GM21737 (cell line): ENCODE results near the gene CDC37L1.

Experiments
- ATAC-seq: cut with Tn5 transposase; IDR thresholded peaks from one replicate; pipeline ENCODE4 v1.9.1; 2021; ENCODE audit warnings: mild to moderate bottlenecking, moderate library complexity; ENCODE audit not compliant: unreplicated experiment

The CDC37L1 gene

GRCh38 chr9:4709380-4709779 lies 30.0 kb downstream of the CDC37L1 start:
- no peak for ATAC-seq

GRCh38 chr9:4713849-4714248 lies 34.5 kb downstream of the CDC37L1 start:
- no peak for ATAC-seq

GRCh38 chr9:4714266-4715016 lies 35.1 kb downstream of the CDC37L1 start:
- ATAC-seq: no peak

GRCh38 chr9:4716163-4716562 lies 36.8 kb downstream of the CDC37L1 start:
- no peak for ATAC-seq

- ATAC-seq: no peak
Observed at GRCh38 chr9:4717815-4718214, 38.4 kb downstream of the CDC37L1 start.

GRCh38 chr9:4718911-4719310 lies 39.5 kb downstream of the CDC37L1 start:
- ATAC-seq: no peak

GRCh38 chr9:4721736-4722135 lies 42.4 kb downstream of the CDC37L1 start:
- no peak for ATAC-seq

GRCh38 chr9:4725706-4726442 lies 46.5 kb downstream of the CDC37L1 start:
- no peak for ATAC-seq

GRCh38 chr9:4727593-4727992 lies 48.2 kb downstream of the CDC37L1 start:
- no peak for ATAC-seq

- ATAC-seq: no peak
Observed at GRCh38 chr9:4732890-4733289, 53.5 kb downstream of the CDC37L1 start.

GRCh38 chr9:4734150-4734549 lies 54.8 kb downstream of the CDC37L1 start:
- ATAC-seq: no peak

- ATAC-seq: no peak
Observed at GRCh38 chr9:4738866-4739586, 59.7 kb downstream of the CDC37L1 start.

GRCh38 chr9:4739587-4740387 lies 60.4 kb downstream of the CDC37L1 start:
- no peak for ATAC-seq

GRCh38 chr9:4740388-4740637 lies 60.9 kb downstream of the CDC37L1 start:
- no peak for ATAC-seq

- ATAC-seq: peak; percentile 88
Observed at GRCh38 chr9:4740638-4741364, 61.4 kb downstream of the CDC37L1 start, which contains the start of gene AK3. AK3 (minus strand) TSS chr9:4741202; CDS start chr9:4741087, 115 bp downstream.

- ATAC-seq: no peak
Observed at GRCh38 chr9:4741365-4742089, 62.2 kb downstream of the CDC37L1 start.

GRCh38 chr9:4742246-4742645 lies 62.9 kb downstream of the CDC37L1 start:
- ATAC-seq: no peak

- no peak for ATAC-seq
Observed at GRCh38 chr9:4743131-4743875, 63.9 kb downstream of the CDC37L1 start.
